Upper lobe of right lung (tissue), 1 donor: ENCODE results near the gene NUDT21. TPM values are rescaled to one million over a fixed set of nuclear protein-coding genes. Genes with fewer than 3 reads are reported as not detected.
"Not testable (repeated sequence)": the region's sequence is repeated elsewhere in the genome, so short reads cannot be mapped to it uniquely, and the experiment has no call there.

Source experiments
- ATAC-seq: fragments of 200-7000 bp; cut with Tn5 transposase; one replicate; pipeline ENCODE4 v1.9.1; 2020; ENCODE audit warnings: mild to moderate bottlenecking, moderate library complexity
- DNase-seq: peaks from one replicate; pipeline ENCODE4 v3.0.0-alpha.2; 2020
- H3K27ac ChIP-seq: fragments of 200-600 bp; one replicate; pipeline ENCODE4 v1.8.0; 2022
- H3K27me3 ChIP-seq: fragments of 200-600 bp; one replicate; pipeline ENCODE4 v1.8.0; 2022; ENCODE audit warnings: mild to moderate bottlenecking
- H3K36me3 ChIP-seq: fragments of 200-600 bp; one replicate; pipeline ENCODE4 v1.8.0; 2022
- H3K4me1 ChIP-seq: fragments of 200-600 bp; one replicate; pipeline ENCODE4 v1.8.0; 2022
- H3K4me3 ChIP-seq: fragments of 200-600 bp; one replicate; pipeline ENCODE4 v1.8.0; 2022; ENCODE audit warnings: mild to moderate bottlenecking
- H3K9me3 ChIP-seq: fragments of 200-600 bp; one replicate; pipeline ENCODE4 v1.8.0; 2022
- CTCF ChIP-seq: fragments of 200-600 bp; IDR thresholded peaks from one replicate; pipeline ENCODE4 v1.8.0; 2022; ENCODE audit warnings: antibody characterized with exemption
- intact Hi-C: fragments of 100-400 bp; cut with DNase I; formaldehyde crosslinking; loops from one replicate; pipeline ENCODE4 v1.11.0; 2022
- total RNA-seq: library from RNA; stranded (reverse); fragmentation: NEBNext Ultra II Directional; extraction: Animal tissue kit (Norgen Biotek cat#: 25700); gene quantifications from one replicate; pipeline ENCODE4 v1.2.1, GENCODE V29; 2021
- donor health status: DM: no; HTN: yes; CAD: no; lungs with severe emphysema.

The NUDT21 gene
- total RNA-seq, 1 donor from 2014 or later = 77.2 TPM

GRCh38 chr16:56389554-56389953 lies 61.6 kb downstream of the NUDT21 start:
- H3K9me3 ChIP-seq = no peaks in the 10 kb centered on the region
- no peaks in the 10 kb centered on the region for H3K27me3 ChIP-seq
- H3K4me1 ChIP-seq = no peaks in the 10 kb centered on the region
- no peak overlapping the region for H3K27ac ChIP-seq
- ATAC-seq (peak; percentile 20), DNase-seq (no peak)
- peaks cover 81% of the 10 kb centered on the region for H3K36me3 ChIP-seq
- no peak overlapping the region for H3K4me3 ChIP-seq
- no peak for TF ChIP-seq CTCF
- intact Hi-C loops = no loop called here

- intact Hi-C loops = no loop called here
- no peaks in the 10 kb centered on the region for H3K27me3 ChIP-seq
- H3K4me1 ChIP-seq = no peaks in the 10 kb centered on the region
- no peak for DNase-seq
- no peak for ATAC-seq
- no peak for TF ChIP-seq CTCF
- H3K36me3 ChIP-seq = peaks cover 92% of the 10 kb centered on the region
- H3K27ac ChIP-seq = no peak overlapping the region
- H3K9me3 ChIP-seq = no peaks in the 10 kb centered on the region
- H3K4me3 ChIP-seq = no peak overlapping the region
Measured at GRCh38 chr16:56388209-56388608, 62.9 kb downstream of the NUDT21 start.

- H3K36me3 ChIP-seq = peaks cover 92% of the 10 kb centered on the region
- no peak for ATAC-seq
- no peaks in the 10 kb centered on the region for H3K4me1 ChIP-seq
- DNase-seq = no peak
- intact Hi-C loops = no loop called here
- no peak overlapping the region for H3K27ac ChIP-seq
- no peaks in the 10 kb centered on the region for H3K27me3 ChIP-seq
- H3K9me3 ChIP-seq = no peaks in the 10 kb centered on the region
- TF ChIP-seq CTCF = no peak
- no peak overlapping the region for H3K4me3 ChIP-seq
Measured at GRCh38 chr16:56387396-56387795, 63.7 kb downstream of the NUDT21 start.

GRCh38 chr16:56384074-56384721 lies 66.9 kb downstream of the NUDT21 start:
- no peak overlapping the region for H3K4me3 ChIP-seq
- no peaks in the 10 kb centered on the region for H3K27me3 ChIP-seq
- TF ChIP-seq CTCF = no peak
- H3K27ac ChIP-seq = no peak overlapping the region
- intact Hi-C loops = no loop called here
- H3K36me3 ChIP-seq = peaks cover 87% of the 10 kb centered on the region
- no peaks in the 10 kb centered on the region for H3K4me1 ChIP-seq
- H3K9me3 ChIP-seq = peaks cover 3% of the 10 kb centered on the region
- DNase-seq (no peak), ATAC-seq (no peak)

- Histone ChIP-seq H3K4me1 (no peaks in the 10 kb centered on the region), H3K36me3 (peaks cover 74% of the 10 kb centered on the region), H3K4me3 (no peak overlapping the region), H3K27ac (no peak overlapping the region), H3K27me3 (no peaks in the 10 kb centered on the region), H3K9me3 (peaks cover 3% of the 10 kb centered on the region)
- no peak for TF ChIP-seq CTCF
- DNase-seq (no peak), ATAC-seq (no peak)
- intact Hi-C loops = no loop called here
Measured at GRCh38 chr16:56382901-56383355, 68.2 kb downstream of the NUDT21 start.

GRCh38 chr16:56382459-56382858 lies 68.7 kb downstream of the NUDT21 start:
- Histone ChIP-seq H3K27me3 (no peaks in the 10 kb centered on the region), H3K4me3 (no peak overlapping the region), H3K9me3 (peaks cover 3% of the 10 kb centered on the region), H3K4me1 (no peaks in the 10 kb centered on the region), H3K27ac (no peak overlapping the region), H3K36me3 (peaks cover 69% of the 10 kb centered on the region)
- TF ChIP-seq CTCF = no peak
- DNase-seq (no peak), ATAC-seq (no peak)
- intact Hi-C loops = no loop called here

GRCh38 chr16:56380778-56381485 lies 70.2 kb downstream of the NUDT21 start:
- H3K4me1 ChIP-seq, H3K27me3 ChIP-seq, H3K27ac ChIP-seq, H3K4me3 ChIP-seq, DNase-seq, ATAC-seq, H3K9me3 ChIP-seq, intact Hi-C loops: not testable (repeated sequence)
- peaks cover 55% of the 10 kb centered on the region for H3K36me3 ChIP-seq
